Activated CD8-positive, alpha-beta memory T cell treated with anti-CD3 and anti-CD28 coated beads for 36 hours (primary cell): ENCODE results near the gene MAP6. TPM values are rescaled to one million over a fixed set of nuclear protein-coding genes. Genes with fewer than 3 reads are reported as not detected.

Experiments
- CTCF ChIA-PET: fragments of 350-600 bp; sonication (Branson Sonifier 250); formaldehyde crosslinking; loops from one replicate; lab custom pipeline; 2021; ENCODE audit warnings: antibody characterized with exemption; lab: Charles Lee
- POLR2A ChIA-PET: fragments of 350-600 bp; sonication (Branson Sonifier 250); formaldehyde crosslinking; loops from one replicate; lab custom pipeline; 2021; ENCODE audit warnings: antibody characterized with exemption; lab: Charles Lee
- total RNA-seq, 2 experiments: library from RNA; stranded (reverse); gene quantifications; one replicate each; pipeline ENCODE4 v1.2.3, GENCODE V29; 2021

Gene MAP6
- total RNA-seq, 2 experiments from 2014 or later = 0.11 to 0.13 TPM

- ChIA-PET CTCF (interaction anchor here (0.7 to 1.1 kb wide), 3 partner anchors 25 to 40 kb away, joined by 3 read pairs; no protein-coding TSS in a partner anchor), POLR2A (no interaction called here)
Measured at GRCh38 chr11:75547617-75548058, 121.2 kb downstream of the MAP6 start.

GRCh38 chr11:75547177-75547576 lies 121.7 kb downstream of the MAP6 start:
- ChIA-PET CTCF (interaction anchor here (0.7 to 1.1 kb wide), 2 partner anchors 25 to 41 kb away, joined by 3 read pairs; no protein-coding TSS in a partner anchor), POLR2A (no interaction called here)

GRCh38 chr11:75543806-75544205 lies 125.0 kb downstream of the MAP6 start:
- POLR2A ChIA-PET = no interaction called here

GRCh38 chr11:75542088-75542438 lies 126.8 kb downstream of the MAP6 start:
- ChIA-PET POLR2A (no interaction called here), CTCF (no interaction called here)

More at GRCh38 chr11:75543806-75544205, 125.0 kb downstream of the MAP6 start:
- CTCF ChIA-PET = no interaction called here

DNA sequence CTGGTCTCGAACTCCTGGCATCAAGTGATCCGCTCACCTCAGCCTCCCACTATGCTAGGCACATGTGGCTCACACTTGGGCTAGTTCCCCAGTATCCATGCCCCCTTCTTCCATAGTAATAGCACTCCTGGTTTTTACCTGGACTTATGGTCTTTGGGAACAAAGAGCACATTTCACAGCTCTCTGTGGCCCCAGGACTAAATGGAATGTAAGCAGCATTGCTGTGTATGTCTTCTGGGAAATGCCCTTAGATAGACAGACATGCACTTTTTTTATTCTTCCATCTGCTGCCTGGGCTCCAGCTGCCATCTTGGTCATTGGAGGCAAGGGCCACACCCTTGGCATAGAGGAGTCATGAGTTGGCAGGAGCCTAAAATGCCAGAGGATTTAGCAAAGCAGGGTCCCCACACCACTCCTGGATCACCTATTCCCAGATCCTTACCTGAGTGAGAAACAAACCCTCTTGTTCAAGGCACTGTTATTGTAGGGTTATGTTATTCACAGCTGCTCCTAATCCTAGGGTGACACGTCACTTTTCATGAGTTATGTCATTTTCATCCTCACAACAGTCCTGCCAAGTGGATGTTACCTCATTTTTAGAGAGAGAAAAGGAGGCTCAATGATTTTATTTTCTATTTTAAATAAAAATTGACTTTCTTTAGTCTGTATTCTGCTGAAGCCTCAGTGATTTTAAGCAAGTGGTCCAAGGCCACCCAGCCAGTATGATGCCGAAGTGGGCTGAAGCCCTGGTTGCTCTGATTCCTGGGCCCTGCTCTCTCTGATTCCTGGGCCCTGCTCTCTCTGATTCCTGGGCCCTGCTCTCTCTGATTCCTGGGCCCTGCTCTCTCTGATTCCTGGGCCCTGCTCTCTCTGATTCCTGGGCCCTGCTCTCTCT lies 127.4 kb downstream of the MAP6 start:
- CTCF ChIA-PET = interaction anchor here (0.7 to 1.2 kb wide), 2 partner anchors 12 to 138 kb away, joined by 4 read pairs; no protein-coding TSS in a partner anchor
- POLR2A ChIA-PET = no interaction called here

DNA sequence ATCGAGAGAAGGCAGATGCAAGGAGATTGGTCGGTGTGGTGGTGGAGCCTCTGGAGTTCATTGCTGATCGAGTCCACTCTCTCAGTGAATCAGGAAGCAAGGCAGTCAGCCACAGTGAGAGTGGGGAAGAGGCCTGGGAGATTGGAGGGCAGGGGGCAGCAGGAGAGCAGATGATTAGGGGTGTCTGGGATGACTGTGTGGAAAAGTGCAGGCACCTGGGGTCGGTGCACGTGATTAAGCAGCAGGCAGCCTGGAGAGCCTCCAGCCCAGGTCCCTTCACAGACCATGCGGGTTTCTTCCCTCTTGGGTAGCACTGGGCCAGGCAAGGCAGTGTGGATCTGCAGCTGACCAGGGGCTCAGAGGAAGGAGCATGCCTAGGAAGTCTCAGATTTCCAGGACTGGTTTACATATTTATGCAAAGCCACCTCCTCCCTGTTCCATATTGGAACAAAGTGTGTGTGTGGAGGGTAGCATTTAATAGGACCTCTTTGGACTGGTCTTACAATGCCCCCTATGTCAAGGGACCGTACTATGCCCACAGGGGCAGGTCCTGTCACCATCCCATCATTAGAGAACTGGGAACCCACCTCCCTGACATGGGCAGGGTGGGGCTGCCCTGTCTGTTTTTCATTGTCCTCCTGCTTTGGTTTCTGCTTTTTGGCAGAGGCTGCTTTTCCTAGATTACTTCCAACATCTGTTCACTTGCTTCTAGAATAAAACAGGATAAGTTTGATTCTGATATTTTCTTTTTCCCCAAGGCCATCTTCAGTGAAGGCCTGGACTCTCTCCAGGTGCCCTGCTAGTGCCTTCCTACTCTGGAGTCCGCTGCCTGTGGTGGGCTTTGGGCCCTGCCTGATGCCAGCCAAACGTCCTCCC lies 129.1 kb downstream of the MAP6 start:
- POLR2A ChIA-PET = no interaction called here
- CTCF ChIA-PET = interaction anchor here (1.2 to 1.4 kb wide), 2 partner anchors 10 to 15 kb away, joined by 4 read pairs; no protein-coding TSS in a partner anchor

DNA sequence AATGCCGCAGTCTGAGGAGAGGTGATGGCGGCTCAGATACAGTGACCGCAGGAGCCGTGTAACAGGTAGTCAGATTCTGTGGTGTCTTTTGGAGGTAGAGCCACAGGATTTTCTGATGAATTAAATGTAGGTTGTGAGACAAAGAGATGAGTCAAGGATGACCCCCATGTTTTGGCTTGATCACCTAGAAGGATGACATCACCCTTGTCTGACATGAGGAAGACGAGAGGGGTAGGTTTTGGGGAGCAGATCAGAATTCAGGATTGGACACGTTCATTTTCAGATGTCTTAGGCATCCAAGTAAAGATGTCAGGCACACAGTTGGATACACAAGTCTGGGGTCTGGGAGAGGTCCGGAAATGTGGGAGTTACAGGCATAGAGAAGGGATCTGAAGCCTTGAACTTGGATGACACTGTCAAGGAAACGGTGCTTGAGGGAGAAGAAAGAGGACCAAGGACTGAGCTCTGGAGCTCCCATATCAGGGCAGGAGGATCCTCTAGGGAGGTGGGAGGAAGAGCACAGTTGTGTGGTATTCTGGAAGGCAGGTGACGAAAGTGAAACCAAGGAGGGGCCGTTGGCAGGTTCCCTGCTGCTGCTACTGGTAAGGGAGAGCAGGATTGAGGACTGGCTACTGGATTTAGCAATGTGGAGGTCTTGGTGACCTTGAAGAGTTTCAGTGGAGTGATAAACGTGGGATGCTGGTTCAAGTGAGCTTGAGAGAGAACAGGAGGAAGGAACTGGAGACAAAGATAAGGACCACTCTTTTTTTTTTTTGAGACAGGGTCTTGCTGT lies 130.5 kb downstream of the MAP6 start:
- ChIA-PET POLR2A (interaction anchor here (1.0 kb wide), 1 partner anchor 24 kb away, joined by 3 read pairs; no protein-coding TSS in a partner anchor), CTCF (interaction anchor here (1.2 to 1.4 kb wide), 3 partner anchors 14 to 93 kb away, joined by 3 to 5 read pairs (median 4); no protein-coding TSS in a partner anchor)

- ChIA-PET CTCF (interaction anchor here (1.0 to 11.3 kb wide), 5 partner anchors 15 to 148 kb away, joined by 3 to 101 read pairs (median 3); no protein-coding TSS in a partner anchor), POLR2A (interaction anchor here (1.0 kb wide), 1 partner anchor 25 kb away, joined by 3 read pairs; no protein-coding TSS in a partner anchor)
Measured at GRCh38 chr11:75537740-75538139, 131.1 kb downstream of the MAP6 start.

Other genes with a start within 250 kb of the MAP6 start
- under 1 TPM; 0.44 to 0.55 TPM for gene KLHL35, start 235.8 kb downstream of the MAP6 start, total RNA-seq
- gene GDPD5, start 143.1 kb downstream of the MAP6 start, total RNA-seq = 1 to 10 TPM; 7.2 to 7.3 TPM
- 10 to 100 TPM; 19.3 to 20.6 TPM for gene SERPINH1, start 106.8 kb downstream of the MAP6 start, total RNA-seq
- not detected for gene MOGAT2, start 48.8 kb upstream of the MAP6 start, total RNA-seq
- 1 to 10 TPM; 4.3 to 4.9 TPM for gene DGAT2, start 99.7 kb upstream of the MAP6 start, total RNA-seq
- 10 to 100 TPM; 15.7 to 16.4 TPM for gene UVRAG, start 146.2 kb upstream of the MAP6 start, total RNA-seq